ENCODE results near the gene CLK1.
A peak's percentile ranks its signal among the peaks of the same experiment; 100 is the strongest.

CLK1 gene

GRCh38 chr2:200814276-200814815 lies 50.1 kb downstream of the CLK1 start:
- TF ChIP-seq CTCF (conservative IDR thresholded peaks at IDR 0.05), result no peak
- H3K27ac ChIP-seq, result peak overlapping the region; percentile 96

- peak; percentile 81 for TF ChIP-seq CTCF (conservative IDR thresholded peaks at IDR 0.05)
- peak overlapping the region; percentile 96 for H3K27ac ChIP-seq
These were observed 52.1 kb downstream of the CLK1 start for GRCh38 chr2:200812122-200813022.

- no peak for TF ChIP-seq CTCF (conservative IDR thresholded peaks at IDR 0.05)
- H3K27ac ChIP-seq, result peak within 1 kb of the TSS; percentile 96
These were observed 52.9 kb downstream of the CLK1 start, which contains the start of gene BZW1 for GRCh38 chr2:200811333-200812121. TSS of gene BZW1 (plus strand) at chr2:200811910. CDS start at chr2:200813218, 1,308 bp downstream.

GRCh38 chr2:200810998-200811332 lies 53.5 kb downstream of the CLK1 start:
- no peak for TF ChIP-seq CTCF (conservative IDR thresholded peaks at IDR 0.05)
- H3K27ac ChIP-seq, result peak overlapping the region; percentile 96

GRCh38 chr2:200810252-200810997 lies 54.0 kb downstream of the CLK1 start:
- no peak for TF ChIP-seq CTCF (conservative IDR thresholded peaks at IDR 0.05)
- peak overlapping the region; percentile 96 for H3K27ac ChIP-seq

GRCh38 chr2:200809506-200810251 lies 54.8 kb downstream of the CLK1 start:
- H3K27ac ChIP-seq, result peak overlapping the region; percentile 96
- no peak for TF ChIP-seq CTCF (conservative IDR thresholded peaks at IDR 0.05)
